SJCRH30 (cell line): ENCODE results near the gene IFNA10. TPM values are rescaled to one million over a fixed set of nuclear protein-coding genes. Genes with fewer than 3 reads are reported as not detected.

Source experiments
- DNase-seq, 2 experiments: peaks; one replicate each; pipeline ENCODE4 v3.0.0-alpha.2; 2015 to 2020
- H3K27ac ChIP-seq: fragments of 250-450 bp; sonication (Bioruptor Pico); 2 replicates; pipeline ENCODE4 v1.5.1; 2020; ENCODE audit warnings: mild to moderate bottlenecking, moderate library complexity
- H3K27me3 ChIP-seq: fragments of 250-450 bp; sonication (Bioruptor Pico); 2 replicates; pipeline ENCODE4 v1.5.1; 2020; ENCODE audit warnings: mild to moderate bottlenecking, moderate library complexity
- H3K36me3 ChIP-seq: fragments of 250-450 bp; sonication (Bioruptor Pico); 2 replicates; pipeline ENCODE4 v1.5.1; 2020; ENCODE audit warnings: mild to moderate bottlenecking, moderate library complexity
- H3K4me1 ChIP-seq: fragments of 250-450 bp; sonication (Bioruptor Pico); 2 replicates; pipeline ENCODE4 v1.5.1; 2020; ENCODE audit warnings: mild to moderate bottlenecking, moderate library complexity
- H3K4me3 ChIP-seq: fragments of 250-450 bp; sonication (Bioruptor Pico); 2 replicates; pipeline ENCODE4 v1.5.1; 2020; ENCODE audit warnings: mild to moderate bottlenecking, moderate library complexity
- H3K9me3 ChIP-seq: fragments of 250-450 bp; sonication (Bioruptor Pico); replicated peaks from 2 replicates; pipeline ENCODE4 v1.5.1; 2020; ENCODE audit warnings: mild to moderate bottlenecking, moderate library complexity
- total RNA-seq: library from RNA; depleted of rRNA; stranded (reverse); fragments of >200 nt; shearing (Covaris generic); gene quantifications from 2 replicates; pipeline ENCODE4 v1.2.3, GENCODE V29; 2014; rRNA removed

IFNA10 gene
- total RNA-seq, 1 experiment from 2014 or later: not detected

GRCh38 chr9:21160178-21160577 lies 46.8 kb downstream of the IFNA10 start:
- no peak overlapping the region for H3K4me3 ChIP-seq
- peak; percentile 22 to 63 for DNase-seq
- no peaks in the 10 kb centered on the region for H3K36me3 ChIP-seq
- no peaks in the 10 kb centered on the region for H3K27me3 ChIP-seq
- no peak overlapping the region for H3K27ac ChIP-seq
- H3K4me1 ChIP-seq: peaks cover 5% of the 10 kb centered on the region
- no peaks in the 10 kb centered on the region; the same call in 1 of the 2 replicates for H3K9me3 ChIP-seq

Other genes with a start within 250 kb of the IFNA10 start
- not detected in 2 replicates for gene HACD4, start 175.5 kb downstream of the IFNA10 start, total RNA-seq
- gene IFNB1, start 129.2 kb downstream of the IFNA10 start, total RNA-seq: not detected in 2 replicates
- not detected in 2 replicates for gene IFNW1, start 65.3 kb downstream of the IFNA10 start, total RNA-seq
- not detected in 2 replicates for gene IFNA21, start 40.5 kb downstream of the IFNA10 start, total RNA-seq
- not detected in 2 replicates for gene IFNA4, start 19.6 kb downstream of the IFNA10 start, total RNA-seq
- not detected in 2 replicates for gene IFNA7, start 4.9 kb downstream of the IFNA10 start, total RNA-seq
- gene IFNA16, start 10.2 kb upstream of the IFNA10 start, total RNA-seq: not detected in 2 replicates
- not detected in 2 replicates for gene IFNA17, start 21.1 kb upstream of the IFNA10 start, total RNA-seq
- gene IFNA14, start 32.9 kb upstream of the IFNA10 start, total RNA-seq: not detected in 2 replicates
- not detected in 2 replicates for gene IFNA5, start 98.2 kb upstream of the IFNA10 start, total RNA-seq
- 22.6 and 25.5 TPM in 2 replicates for gene KLHL9, start 128.3 kb upstream of the IFNA10 start, total RNA-seq
- gene IFNA6, start 143.7 kb upstream of the IFNA10 start, total RNA-seq: not detected in 2 replicates
- not detected in 2 replicates for gene IFNA13, start 160.9 kb upstream of the IFNA10 start, total RNA-seq
- not detected in 2 replicates for gene IFNA2, start 178.3 kb upstream of the IFNA10 start, total RNA-seq
- gene IFNA8, start 202.0 kb upstream of the IFNA10 start, total RNA-seq: not detected in 2 replicates
- gene IFNA1, start 233.3 kb upstream of the IFNA10 start, total RNA-seq: not detected in 2 replicates